Stimulated activated CD8-positive, alpha-beta memory T cell treated with anti-CD3 and anti-CD28 coated beads, Interleukin-7, amount 100 ng/mL, for 1 hour (primary cell): ENCODE data around the gene RAPGEF6.
"Not testable (repeated sequence)": the region's sequence is repeated elsewhere in the genome, so short reads cannot be mapped to it uniquely, and the experiment has no call there.

Source experiments
- DNase-seq, 2 donors: peaks; one replicate each; pipeline ENCODE4 v3.0.0-alpha.2; 2020; ENCODE audit warnings: low read depth in 2 of 2

RAPGEF6 gene

DNA sequence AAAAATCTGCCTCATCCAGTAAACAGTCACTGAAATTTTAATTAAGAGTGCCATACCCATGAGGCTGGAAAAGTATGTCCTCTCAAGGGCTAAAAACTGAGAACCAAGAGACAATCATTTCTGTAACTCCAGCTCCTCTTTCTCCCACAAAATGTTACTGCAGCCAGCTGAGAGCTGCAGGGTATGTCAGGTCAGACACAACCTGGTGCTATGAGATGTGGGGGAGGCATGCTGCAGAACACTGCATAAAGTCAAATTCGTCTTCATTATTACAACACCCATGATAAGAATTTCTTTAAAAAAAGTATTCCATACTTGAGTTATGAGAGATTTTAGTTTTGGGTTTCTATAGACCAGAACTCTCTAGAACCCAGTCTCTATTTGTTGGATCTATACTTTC is 209.0 kb downstream of the RAPGEF6 start:
- no peak for DNase-seq

DNA sequence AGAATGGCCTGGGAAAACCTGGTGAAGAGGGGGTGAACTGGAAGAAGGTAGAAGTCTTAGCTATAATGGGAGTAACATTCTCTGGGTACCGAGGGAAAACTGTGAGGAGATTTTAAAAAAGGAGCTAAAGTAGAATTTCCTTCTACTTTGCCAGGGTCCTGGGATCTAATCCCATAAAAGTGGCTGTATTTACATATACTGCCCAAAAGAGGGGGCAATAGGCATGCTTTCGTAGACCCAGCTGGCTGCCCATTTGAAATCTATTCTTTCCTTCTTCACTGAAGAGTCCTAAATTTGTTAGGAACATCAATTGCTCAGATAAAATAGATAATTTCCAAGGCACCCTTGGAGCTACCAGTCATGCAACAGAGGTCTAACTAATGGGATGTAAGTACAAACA is 212.0 kb downstream of the RAPGEF6 start:
- no peak for DNase-seq

DNA sequence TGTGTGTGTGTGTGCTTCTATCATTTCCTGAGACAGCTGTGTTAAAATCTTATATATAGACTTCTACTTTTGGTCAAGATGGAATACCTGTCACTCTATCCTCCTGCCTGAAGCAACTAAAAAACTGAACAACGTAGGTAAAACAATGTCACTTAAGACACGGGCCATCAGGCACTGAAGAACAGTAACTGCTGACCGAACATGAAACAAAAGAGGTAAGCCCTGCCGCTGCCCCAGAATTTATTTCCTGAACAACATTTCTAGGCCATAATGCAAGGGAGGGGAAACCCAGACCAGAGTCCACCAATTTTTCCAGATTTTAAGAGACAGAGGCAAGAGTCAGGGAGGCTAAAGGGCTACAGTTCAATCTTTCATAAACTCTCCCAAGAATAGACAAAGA is 215.2 kb downstream of the RAPGEF6 start:
- DNase-seq = no peak

DNA sequence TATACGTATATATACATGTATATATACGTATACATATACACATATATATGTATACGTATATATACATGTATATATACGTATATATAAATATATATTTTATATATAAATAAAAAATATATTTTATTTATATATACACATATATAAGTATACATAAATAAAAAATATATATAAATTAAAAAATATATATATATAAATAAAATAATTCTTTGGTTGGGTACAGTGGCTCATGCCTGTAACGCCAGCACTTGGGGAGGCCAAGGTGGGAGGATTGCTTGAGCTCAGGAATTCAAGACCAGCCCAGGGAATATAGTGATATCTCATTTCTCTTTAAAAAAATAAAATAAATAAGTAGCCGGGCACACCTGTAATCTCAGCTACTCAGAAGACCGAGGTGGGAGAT is 216.2 kb downstream of the RAPGEF6 start:
- no peak for DNase-seq

DNA sequence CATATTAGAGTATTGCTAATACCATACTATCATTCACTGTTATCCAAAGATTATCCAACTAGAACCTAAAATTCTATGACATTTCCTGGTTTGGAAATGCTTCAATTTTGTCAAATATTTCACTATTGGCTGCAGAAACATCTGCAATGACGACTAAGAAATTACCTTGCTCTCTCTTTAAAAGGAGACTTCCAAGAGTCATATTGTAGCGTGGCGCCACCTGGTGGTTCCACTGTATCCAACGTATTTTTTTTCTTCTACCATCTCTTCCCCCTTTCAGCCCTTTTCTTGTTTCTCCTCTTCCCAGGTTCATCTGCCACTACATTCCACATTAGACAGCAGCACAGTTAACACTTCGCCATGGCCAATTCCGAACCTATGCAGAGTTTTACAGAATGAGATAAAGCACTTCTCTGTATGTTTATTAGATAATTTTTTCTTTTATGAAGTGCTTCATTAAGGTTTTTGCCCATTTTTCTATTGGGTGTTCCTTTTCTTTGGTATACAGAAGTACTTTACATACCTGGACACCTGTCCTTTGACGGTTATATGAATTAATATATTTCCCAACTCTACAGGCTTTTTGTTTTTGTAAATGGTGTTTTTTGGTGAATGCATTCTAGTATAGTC is 217.7 kb downstream of the RAPGEF6 start:
- peak; percentile 52 to 78 for DNase-seq

DNA sequence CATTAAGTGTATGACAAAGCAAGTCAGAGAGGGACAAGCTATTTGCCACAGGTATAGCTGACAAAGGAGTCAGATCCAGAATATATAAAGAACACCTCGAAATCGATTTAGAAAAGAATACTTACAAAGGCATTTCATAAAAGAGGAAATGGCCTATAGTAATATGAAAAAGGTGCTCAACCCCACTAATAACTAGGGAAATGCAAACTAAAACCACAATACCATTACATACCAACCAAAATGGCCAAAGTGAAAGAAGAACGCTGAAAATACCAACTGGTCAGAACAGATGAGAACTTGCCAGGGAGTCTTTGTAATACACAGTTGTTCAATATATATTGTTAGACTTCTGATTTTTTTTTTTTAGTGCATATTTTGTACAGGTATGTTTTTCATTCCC is 218.3 kb downstream of the RAPGEF6 start:
- DNase-seq = no peak

DNA sequence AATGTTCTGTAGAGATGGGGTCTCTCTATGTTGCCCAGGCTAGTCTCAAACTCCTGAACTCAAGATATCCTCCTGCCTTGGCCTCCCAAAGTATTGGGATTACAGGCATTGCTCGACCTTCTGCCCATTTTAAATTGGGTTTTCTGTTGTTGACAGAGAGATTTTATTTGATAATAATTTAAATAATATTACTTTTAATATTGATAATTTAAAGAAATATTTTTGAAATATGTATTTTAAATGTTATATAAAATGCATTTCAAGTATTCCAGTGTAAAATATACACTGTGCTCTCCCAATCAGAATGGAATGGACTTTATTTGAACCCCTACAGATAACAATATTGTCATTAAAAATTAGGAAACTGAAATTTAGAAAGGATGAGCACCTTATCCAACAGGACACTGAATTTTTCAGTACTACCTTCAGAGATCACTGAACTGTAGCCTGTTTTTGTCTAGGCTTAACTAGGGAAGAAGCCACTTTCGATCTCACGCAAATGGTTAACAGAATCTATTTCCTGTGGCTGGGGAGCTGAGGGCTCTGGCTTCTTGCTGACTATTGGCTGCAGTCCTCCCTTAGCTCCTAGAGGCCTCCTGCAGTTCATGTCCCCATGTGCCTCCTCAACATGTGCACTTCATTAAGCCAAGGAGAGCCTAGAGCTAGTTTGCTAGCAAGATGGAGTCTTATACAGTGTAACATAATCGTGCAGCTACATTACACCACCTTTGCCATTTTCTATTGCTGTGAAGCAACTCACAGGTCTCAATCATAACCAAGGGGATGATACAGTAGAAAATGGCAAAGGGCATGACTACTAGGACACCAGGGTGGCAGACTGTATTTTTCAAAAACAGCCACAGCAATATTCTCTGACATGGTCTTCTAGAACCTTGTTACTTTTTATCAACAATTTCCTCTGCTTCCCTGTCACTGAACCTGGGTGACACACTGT is 221.1 kb downstream of the RAPGEF6 start:
- no peak for DNase-seq

DNA sequence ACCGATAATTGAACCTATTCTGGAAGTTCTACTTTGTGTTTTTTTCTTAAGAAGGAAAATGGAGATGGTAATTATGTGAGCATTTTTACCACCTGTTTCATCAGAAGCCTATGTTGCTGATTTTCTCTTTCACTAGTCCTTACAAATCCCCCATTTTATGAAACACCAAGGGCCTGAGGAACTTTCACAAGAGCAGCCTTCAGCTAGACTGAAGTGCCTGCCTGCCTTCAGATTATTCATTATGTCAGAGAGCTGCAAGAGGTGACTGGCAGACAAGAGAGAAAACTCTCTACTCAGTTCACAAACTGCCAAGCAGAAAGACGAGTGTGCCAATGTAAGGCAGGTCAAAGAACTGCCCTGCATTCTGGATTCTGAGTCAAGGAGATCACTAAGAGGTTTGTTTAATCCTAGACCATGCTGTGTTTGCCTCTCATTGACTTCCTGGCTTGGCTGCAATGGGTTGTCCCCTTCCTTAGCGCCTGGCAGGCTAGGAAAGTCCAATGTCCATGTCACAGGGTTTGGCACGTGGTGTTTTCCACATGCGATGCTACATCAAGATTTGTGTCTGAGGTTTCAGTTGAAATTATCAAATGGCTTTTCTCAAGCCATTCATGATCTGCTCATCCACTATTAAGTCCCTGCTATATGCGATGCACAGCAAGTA is 227.9 kb downstream of the RAPGEF6 start:
- DNase-seq = no peak

DNA sequence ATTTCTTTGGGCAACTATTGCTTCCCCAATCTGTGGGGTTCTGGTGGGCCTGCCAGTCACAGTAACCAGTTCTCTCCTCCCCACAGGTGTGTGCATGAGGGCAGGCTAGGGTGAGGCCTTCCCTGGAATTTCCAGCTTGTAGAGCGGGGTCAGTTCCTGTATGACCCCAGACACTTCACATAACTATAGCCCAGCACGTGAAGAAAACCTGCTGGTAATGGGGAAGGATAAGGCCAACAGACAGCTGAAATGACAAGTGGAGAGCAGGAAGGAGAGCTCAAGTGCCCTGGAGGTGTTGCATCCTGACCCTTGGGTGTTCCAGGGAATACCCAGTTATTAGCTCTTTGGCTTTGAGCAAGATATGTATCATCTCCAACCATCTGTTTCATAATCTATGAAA is 229.0 kb downstream of the RAPGEF6 start:
- no peak for DNase-seq

DNA sequence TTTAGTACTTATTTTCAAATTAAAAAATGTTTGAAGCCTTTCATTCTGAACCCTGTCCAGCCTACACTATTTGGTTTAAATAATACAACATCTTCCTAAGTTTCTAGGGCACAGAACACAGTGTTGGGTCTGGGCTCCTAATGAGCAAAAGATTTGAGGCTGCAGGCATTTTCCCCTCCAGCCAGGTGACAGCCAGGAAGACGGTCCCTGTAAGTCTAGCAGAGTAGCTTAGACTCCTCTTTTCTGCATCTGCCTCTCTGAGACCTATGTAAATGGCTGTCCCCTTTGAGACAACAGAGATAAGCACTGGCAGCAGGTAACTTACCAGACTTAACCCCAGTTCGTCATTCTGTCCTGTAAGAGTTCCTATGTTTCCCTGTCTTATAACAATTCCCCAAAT is 229.4 kb downstream of the RAPGEF6 start:
- DNase-seq = no peak

DNA sequence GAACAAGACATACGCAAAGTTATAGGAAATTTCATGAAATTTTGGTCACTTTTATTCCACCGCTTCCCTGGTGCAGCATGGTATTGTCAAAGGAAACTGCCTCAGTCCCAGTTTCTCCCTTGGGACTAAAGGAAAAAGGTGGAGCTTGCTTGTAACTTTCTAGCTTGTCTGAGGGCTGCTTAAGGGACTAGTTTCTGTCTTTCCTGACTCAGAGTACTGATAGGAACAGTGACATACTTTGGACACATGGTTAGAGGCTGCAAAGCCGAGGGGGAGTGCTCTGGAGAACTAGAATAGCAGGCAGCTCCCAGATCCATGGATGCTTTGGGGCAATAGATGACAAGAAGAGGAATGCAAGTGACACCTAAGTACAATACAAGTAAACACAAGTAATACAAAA is 234.4 kb downstream of the RAPGEF6 start:
- DNase-seq = no peak

DNA sequence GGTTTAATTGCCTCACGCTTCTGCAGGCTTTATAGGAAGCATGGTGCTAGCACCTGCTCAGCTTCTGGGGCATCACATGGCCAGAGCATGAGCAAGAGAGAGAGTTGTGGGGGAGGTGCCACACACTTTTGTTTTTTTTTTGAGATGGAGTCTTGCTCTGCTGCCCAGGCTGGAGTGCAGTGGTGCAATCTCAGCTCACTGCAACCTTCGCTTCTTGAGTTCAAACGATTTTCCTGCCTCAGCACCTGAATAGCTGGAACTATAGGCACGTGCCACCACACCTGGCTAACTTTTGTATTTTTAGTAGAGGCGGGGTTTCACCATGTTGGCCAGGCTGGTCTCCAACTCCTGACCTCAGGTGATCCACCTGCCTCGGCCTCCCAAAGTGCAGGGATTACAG is 236.0 kb downstream of the RAPGEF6 start:
- DNase-seq = not testable (repeated sequence)

DNA sequence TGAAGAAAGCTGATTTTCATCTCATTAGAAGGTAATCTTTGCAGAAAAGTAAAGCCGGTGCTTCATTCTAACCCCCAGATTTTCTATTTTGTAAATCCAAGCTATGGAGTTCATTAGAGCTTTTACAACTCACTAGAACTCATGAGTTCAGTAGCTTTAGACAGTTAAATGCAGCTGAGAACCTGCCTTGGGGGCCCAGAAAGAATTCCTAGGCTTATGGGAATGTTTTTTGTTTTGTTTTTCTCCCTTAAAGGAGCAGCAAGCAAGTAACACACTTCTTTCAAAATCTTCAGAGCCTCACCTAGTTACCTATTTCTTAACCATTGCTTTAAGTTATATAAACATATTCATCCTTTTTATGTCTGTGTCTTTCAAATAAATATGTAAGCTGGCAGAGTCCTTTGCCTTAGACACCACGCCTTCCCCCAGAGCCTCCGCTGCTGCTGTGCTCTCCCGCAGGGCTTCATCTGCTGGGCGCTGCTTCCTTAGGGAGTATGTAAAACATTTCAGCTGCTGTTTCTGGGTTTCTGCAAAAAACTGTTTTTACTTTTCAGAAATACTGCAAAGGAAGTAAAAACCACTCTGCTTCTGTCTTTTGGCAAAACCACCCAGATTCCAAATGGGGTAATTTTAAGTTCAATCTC is 238.3 kb downstream of the RAPGEF6 start:
- no peak for DNase-seq

DNA sequence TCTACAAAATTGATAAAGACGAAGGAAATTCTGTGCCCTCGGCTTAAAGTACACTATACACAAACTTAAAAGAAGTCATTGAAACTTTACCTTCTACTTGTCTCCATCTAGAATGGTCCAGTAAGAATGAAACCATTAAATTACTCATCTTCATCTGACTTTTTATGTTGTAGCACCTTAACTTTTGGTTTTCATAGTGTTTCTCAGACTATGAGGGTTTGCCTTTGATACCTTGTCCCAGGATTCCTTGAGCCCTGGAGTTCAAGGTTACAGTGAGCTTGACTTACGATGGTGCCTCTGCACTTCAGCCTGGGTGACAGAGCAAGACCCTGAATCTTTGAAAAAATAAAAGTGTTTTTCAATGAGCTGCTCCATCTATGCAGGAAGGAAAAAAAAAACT is 239.0 kb downstream of the RAPGEF6 start:
- no peak for DNase-seq

DNA sequence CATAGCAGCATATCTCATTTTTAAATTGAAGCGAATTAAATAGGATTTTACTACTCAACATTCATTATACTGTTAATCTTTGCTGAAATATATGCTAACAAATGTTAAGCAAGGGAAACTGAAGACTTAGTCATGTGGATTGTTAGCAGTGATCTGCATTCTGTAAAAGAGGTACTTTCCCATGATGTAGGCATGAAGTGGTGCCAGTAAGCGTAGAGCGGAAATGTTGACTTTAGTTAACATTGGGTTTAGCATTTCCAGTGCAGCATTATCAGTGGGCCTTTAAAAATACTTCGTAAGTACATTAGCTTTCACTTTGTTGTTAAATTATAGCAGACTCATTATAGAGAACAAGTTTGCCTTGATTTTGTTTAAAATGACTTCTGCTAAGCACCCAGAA is 240.9 kb downstream of the RAPGEF6 start:
- no peak for DNase-seq

DNA sequence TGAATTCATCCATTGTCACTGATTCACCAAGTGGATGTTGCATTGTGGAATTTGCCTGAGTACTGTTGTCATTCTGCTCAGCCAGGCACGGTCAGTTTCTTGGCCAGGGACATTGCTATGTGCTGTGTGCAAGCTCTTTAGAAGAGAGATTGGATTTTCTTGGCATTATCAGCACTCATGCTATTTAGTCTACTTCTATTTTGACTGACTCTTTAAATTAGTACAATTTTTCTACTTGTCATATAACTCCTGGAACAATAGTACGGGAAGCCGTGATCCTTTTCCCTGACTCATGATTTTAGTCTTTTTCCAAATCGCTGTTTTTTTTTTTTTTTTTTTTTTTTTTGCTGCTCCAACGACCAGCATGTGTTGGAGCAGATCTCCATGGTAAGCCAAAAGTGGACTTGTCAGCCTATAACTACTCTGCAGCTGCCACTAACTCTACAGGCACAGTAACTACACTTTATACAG is 241.5 kb downstream of the RAPGEF6 start:
- no peak for DNase-seq

DNA sequence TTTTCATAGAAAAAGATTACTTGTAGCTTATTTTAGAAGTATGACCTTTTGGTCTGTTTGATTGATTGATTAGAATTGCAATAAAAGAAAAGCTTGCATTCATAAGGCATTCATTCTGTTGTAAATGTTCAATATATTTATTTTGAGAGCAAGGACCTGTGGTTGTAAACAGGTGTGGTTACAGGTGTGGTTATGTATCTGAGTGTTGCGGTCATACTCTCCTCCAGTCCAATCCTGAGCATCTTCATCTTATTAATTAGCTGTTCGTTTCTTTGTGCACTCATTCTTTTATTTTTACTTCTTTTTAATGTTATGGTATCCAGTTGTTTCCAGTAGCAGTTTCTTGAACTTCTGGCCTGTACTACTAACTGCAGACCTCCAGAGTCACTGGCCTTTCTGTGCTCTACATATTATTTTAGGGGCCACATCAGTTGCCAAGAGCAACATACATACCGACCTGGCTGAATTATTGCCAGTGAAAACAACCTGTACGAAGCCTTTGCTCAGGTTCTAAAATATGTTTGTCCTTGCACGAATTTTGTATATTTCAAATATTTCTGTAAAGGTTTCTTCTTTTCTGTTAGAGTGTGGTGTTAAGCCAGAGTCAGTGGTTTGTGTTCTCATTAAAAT is 242.4 kb downstream of the RAPGEF6 start:
- DNase-seq = no peak

DNA sequence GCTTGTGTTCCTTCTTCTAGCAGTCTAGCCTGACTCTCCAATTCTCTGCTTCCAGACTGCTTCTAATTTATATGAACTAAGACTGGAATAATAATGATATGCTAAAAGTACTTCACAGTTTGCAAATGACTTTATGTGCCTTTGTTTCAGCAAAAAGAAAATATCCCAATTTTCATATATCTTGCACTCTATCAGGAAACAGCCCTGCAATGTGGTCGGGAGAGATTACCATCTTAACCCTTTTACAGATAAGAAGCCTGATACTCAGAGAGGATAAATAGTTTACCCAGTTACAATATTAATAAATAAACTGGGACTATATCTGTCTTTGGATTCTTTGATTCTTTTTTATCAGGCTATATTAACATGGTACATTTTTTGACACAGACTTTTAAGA is 245.2 kb downstream of the RAPGEF6 start:
- no peak for DNase-seq

DNA sequence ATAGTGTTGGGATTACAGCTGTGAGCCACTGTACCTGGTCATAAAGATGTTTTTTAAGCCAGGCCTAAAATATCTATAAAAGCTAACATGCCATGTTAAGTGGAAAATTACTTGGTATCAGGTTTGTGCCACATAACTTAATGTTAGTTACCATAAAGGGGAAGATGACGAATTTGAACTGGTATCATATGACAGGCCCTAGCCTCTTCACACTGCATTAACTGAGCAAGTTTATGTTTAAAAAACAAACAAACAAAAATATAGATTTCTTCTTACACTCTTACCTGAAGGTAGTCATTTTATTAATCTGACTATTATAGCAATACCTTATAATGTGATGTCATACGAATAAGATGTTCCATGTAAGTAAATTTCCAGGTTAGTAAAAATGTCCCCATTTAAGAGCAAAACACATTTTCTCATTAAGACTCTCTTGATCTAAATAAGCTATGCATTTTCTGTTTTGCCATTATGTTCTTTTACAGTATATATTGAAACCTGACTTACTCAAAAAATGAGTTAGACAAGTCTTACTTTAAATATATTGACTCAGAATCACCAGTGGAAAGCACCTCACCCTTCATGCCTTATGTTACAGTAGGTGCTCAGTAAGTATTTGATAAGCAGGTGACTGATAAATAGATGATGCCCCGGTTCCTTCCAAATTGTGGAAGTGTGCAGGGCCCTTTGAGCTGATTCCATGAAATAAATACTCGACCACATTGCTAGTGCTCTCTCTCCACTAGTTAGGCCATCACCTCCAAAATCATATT is 245.7 kb downstream of the RAPGEF6 start:
- DNase-seq = no peak

DNA sequence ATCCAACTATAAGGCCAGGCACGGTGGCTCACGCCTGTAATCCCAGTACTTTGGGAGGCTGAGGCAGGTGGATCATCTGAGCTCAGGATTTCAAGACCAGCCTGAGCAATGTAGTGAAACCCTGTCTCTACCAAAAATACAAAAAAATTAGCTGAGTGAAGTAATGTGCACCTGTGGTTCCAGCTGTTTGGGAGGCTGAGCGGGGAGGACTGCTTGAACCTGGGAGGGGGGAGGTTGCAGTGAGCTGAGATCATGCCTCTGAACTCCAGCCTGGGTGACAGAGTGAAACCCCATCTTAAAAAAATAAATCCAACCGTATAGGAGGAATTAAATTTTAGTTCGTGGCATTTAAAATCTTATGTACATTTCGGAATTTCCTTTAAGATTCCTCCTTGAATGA is 247.8 kb downstream of the RAPGEF6 start:
- DNase-seq = no peak

DNA sequence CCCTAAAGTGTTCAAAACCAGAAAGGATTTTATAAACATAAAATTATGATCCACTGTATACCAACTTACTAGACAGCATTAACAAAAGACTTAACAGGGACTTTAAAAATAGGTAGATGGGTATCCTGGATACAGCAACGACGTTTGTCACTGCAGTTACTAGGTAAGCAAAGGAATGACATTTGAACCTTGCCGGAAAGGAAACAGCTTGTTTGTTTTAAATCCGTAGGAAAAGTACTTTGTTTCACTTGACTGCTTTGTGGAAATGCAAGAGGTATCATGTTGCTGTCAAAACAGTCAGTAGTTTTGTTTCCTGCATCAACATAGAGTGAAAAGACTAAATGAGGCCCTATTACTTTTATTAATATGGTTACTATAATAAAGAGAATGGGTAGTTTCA is 248.2 kb downstream of the RAPGEF6 start:
- DNase-seq = no peak
